A549 (cell line): ENCODE measurements around the gene FIBP. TPM values are rescaled to one million over a fixed set of nuclear protein-coding genes. Genes with fewer than 3 reads are reported as not detected.

Experiments
- ATAC-seq, 2 experiments: fragments of 200-7000 bp in 1 of 2; fragments of >200 bp in 1 of 2; cut with Nextera tagmentation in 1 of 2; cut with Tn5 transposase in 1 of 2; 3 replicates each; pipeline versions ENCODE4 v1.8.0 to v1.9.1; 2018 to 2020; ENCODE audit warnings: mild to moderate bottlenecking in 1 of 2, moderate library complexity in 1 of 2
- CTCF ChIA-PET: fragments of 300-600 bp; sonication (Branson Sonifier 250); formaldehyde crosslinking; extraction: SDS; loops from one replicate; lab custom pipeline; 2021; ENCODE audit warnings: antibody characterized with exemption, inconsistent platforms; lab: Yijun Ruan, JAX
- POLR2A ChIA-PET: fragments of 350-600 bp; formaldehyde crosslinking; extraction: SDS; loops from one replicate; lab custom pipeline; 2021; ENCODE audit warnings: antibody characterized with exemption, inconsistent platforms; lab: Yijun Ruan, JAX
- DNase-seq, 2 experiments: peaks; one replicate each; pipeline versions ENCODE4 v3.0.0 to v3.0.0-alpha.2; 2011 to 2016; ENCODE audit warnings: low read depth in 1 of 2, low spot score in 1 of 2
- FAIRE-seq: peaks from 2 replicates; lab custom pipeline; 2011; peaks lifted over from hg19 to GRCh38; lab: Jason Lieb, UNC
- H3K27ac ChIP-seq, 2 experiments: fragments of >200 bp; sonication (Bioruptor Twin); formaldehyde crosslinking; 3 replicates each; pipeline ENCODE4 v1.5.1; 2016 to 2017
- H3K4me1 ChIP-seq: fragments of >200 bp; sonication (Bioruptor Twin); formaldehyde crosslinking; 3 replicates; pipeline ENCODE4 v1.6.1; 2016
- H3K4me2 ChIP-seq: fragments of >200 bp; sonication (Bioruptor Twin); formaldehyde crosslinking; 3 replicates; pipeline ENCODE4 v1.6.1; 2016
- H3K4me3 ChIP-seq: fragments of >200 bp; sonication (Bioruptor Twin); formaldehyde crosslinking; 3 replicates; pipeline ENCODE4 v1.5.1; 2016
- H3K9me3 ChIP-seq: fragments of >200 bp; sonication (Bioruptor Twin); formaldehyde crosslinking; 3 replicates; pipeline ENCODE4 v1.6.1; 2016
- CBX2 ChIP-seq: fragments of 200-600 bp; sonication (generic); IDR thresholded peaks from 2 replicates; pipeline ENCODE4 v1.6.1; 2016; ENCODE audit warnings: low read depth, mild to moderate bottlenecking, borderline replicate concordance
- CHD4 ChIP-seq: fragments of 200-600 bp; sonication (generic); IDR thresholded peaks from 2 replicates; pipeline ENCODE4 v1.6.1; 2016; ENCODE audit warnings: antibody characterized with exemption, mild to moderate bottlenecking, borderline replicate concordance
- FOSB ChIP-seq: fragments of 250-450 bp; sonication (Bioruptor Pico); IDR thresholded peaks from 2 replicates; pipeline ENCODE4 v1.5.0; 2020; ENCODE audit warnings: mild to moderate bottlenecking, moderate library complexity
- FOSL2 ChIP-seq, 2 experiments: fragments of 450-650 bp in 1 of 2; fragments of >200 bp in 1 of 2; sonication (Bioruptor Twin) in 1 of 2; formaldehyde crosslinking; IDR thresholded peaks; 2 replicates each; pipeline versions ENCODE4 v1.5.0 to v1.6.1; 2016 to 2020; ENCODE audit warnings: mild to moderate bottlenecking in 1 of 2, moderate library complexity in 1 of 2
- HDAC2 ChIP-seq: fragments of 200-600 bp; sonication (generic); IDR thresholded peaks from 2 replicates; pipeline ENCODE4 v1.6.1; 2016
- HEYL ChIP-seq: fragments of 250-450 bp; sonication (Bioruptor Pico); IDR thresholded peaks from 2 replicates; pipeline ENCODE4 v1.8.0; 2021; ENCODE audit warnings: mild to moderate bottlenecking, moderate library complexity
- HMGXB4 ChIP-seq: fragments of 250-450 bp; sonication (Bioruptor Pico); IDR thresholded peaks from 2 replicates; pipeline ENCODE4 v1.5.0; 2021; ENCODE audit warnings: mild to moderate bottlenecking, moderate library complexity, borderline replicate concordance
- HOXB5 ChIP-seq: fragments of 250-450 bp; sonication (Bioruptor Pico); IDR thresholded peaks from 2 replicates; pipeline ENCODE4 v1.5.0; 2020; ENCODE audit warnings: mild to moderate bottlenecking, moderate library complexity
- KDM5A ChIP-seq: fragments of 200-600 bp; sonication (generic); IDR thresholded peaks from 2 replicates; pipeline ENCODE4 v1.6.1; 2016; ENCODE audit warnings: antibody characterized with exemption, mild to moderate bottlenecking
- PHF8 ChIP-seq: fragments of 200-600 bp; sonication (generic); IDR thresholded peaks from 2 replicates; pipeline ENCODE4 v1.6.1; 2016; ENCODE audit warnings: low read depth, mild to moderate bottlenecking, antibody characterized with exemption, moderate library complexity, borderline replicate concordance
- RARB ChIP-seq: fragments of 250-450 bp; sonication (Bioruptor Pico); IDR thresholded peaks from 2 replicates; pipeline ENCODE4 v1.8.0; 2021; ENCODE audit warnings: mild to moderate bottlenecking, moderate library complexity
- REST ChIP-seq: fragments of 200-600 bp; sonication (generic); IDR thresholded peaks from 2 replicates; pipeline ENCODE4 v1.6.1; 2016; ENCODE audit warnings: antibody characterized with exemption, mild to moderate bottlenecking, moderate library complexity
- RFX5 ChIP-seq: fragments of 450-650 bp; IDR thresholded peaks from 2 replicates; pipeline ENCODE4 v1.7.1; 2014; ENCODE audit warnings: antibody characterized with exemption, mild to moderate bottlenecking, moderate library complexity
- TFCP2L1 ChIP-seq: fragments of 250-450 bp; sonication (Bioruptor Pico); IDR thresholded peaks from 2 replicates; pipeline ENCODE4 v1.5.0; 2021; ENCODE audit warnings: mild to moderate bottlenecking
- ZFP36 ChIP-seq: fragments of 450-650 bp; IDR thresholded peaks from 2 replicates; pipeline ENCODE4 v1.6.1; 2014; ENCODE audit warnings: borderline replicate concordance; ENCODE audit not compliant: partially characterized antibody
- WGBS: methylation state at CpG from one replicate; pipeline ENCODE4 v1.1.6; 2017; ENCODE audit errors: missing lambda C conversion rate; 5-methylcytosine and 5-hydroxymethylcytosine counted together
- polyA plus RNA-seq, 4 experiments: library from polyadenylated mRNA; depleted of rRNA in 3 of 4; stranded (reverse); fragments of >200 nt; fragmentation: RNase III in 1 of 4; extraction: RNeasy Plus Mini Kit Qiagen cat#74134 plus additional on column Dnase treatment in 1 of 4; gene quantifications; 2 replicates in 3 of 4; 3 replicates in 1 of 4; pipeline ENCODE4 v1.2.3, GENCODE V29; 2011 to 2017

The FIBP gene
- polyA plus RNA-seq, 2 of the 4 experiments (the other 2 are of a cell fraction), result 60.4 to 72.2 TPM

- FAIRE-seq, result no peak
- Histone ChIP-seq H3K4me1 (peaks cover 62% of the 10 kb centered on the region), H3K27ac (peak overlapping the region; percentile 97), H3K4me3 (peak overlapping the region; percentile 93), H3K9me3 (no peaks in the 10 kb centered on the region), H3K4me2 (peak overlapping the region; percentile 90)
- TF ChIP-seq CBX2 (no peak), FOSB (CRISPR knock-in tag) (no peak; the same call in 1 of the 2 replicates), TFCP2L1 (peak; percentile 72; the same call in 1 of the 2 replicates), HMGXB4 (CRISPR knock-in tag) (peak; percentile 88), FOSL2 (IDR thresholded peaks at IDR 0.05) (no peak), FOSL2 (CRISPR knock-in tag; IDR thresholded peaks at IDR 0.05) (no peak), HOXB5 (CRISPR knock-in tag) (peak; percentile 25; the same call in 1 of the 2 replicates), HEYL (CRISPR knock-in tag) (no peak), REST (no peak), RFX5 (no peak), KDM5A (no peak), PHF8 (peak; percentile 28; the same call in 1 of the 2 replicates)
- no peak for DNase-seq
- ChIA-PET CTCF (interaction anchor here (0.6 to 31.6 kb wide), 6 partner anchors 5 to 487 kb away, joined by 3 to 618 read pairs (median 7); partner anchors contain the start of genes C11orf68, CCDC85B, DRAP1 and FIBP), POLR2A (interaction anchor here (0.7 to 5.7 kb wide), 8 partner anchors 8 to 165 kb away, joined by 3 to 43 read pairs (median 9); partner anchors contain the start of genes CCDC85B and FIBP)
- no peak for ATAC-seq
- WGBS, result 2% methylated on average over 25 of the region's 28 CpGs
Measured at GRCh38 chr11:65898656-65899355, 10.5 kb upstream of the FIBP start.

GRCh38 chr11:65897020-65897471 lies 8.8 kb upstream of the FIBP start:
- FAIRE-seq (no peak), ATAC-seq (no peak), DNase-seq (no peak)
- 76% methylated on average over 4 of the region's 4 CpGs for WGBS
- ChIA-PET POLR2A (interaction anchor here (1.3 to 4.7 kb wide), 2 partner anchors 8 to 14 kb away, joined by 3 to 36 read pairs; partner anchors contain the start of gene FIBP), CTCF (interaction anchor here (1.1 to 31.6 kb wide), 6 partner anchors 3 to 117 kb away, joined by 4 to 618 read pairs (median 9); partner anchors contain the start of genes C11orf68, CCDC85B, DRAP1 and FIBP)
- no peaks in the 10 kb centered on the region for H3K9me3 ChIP-seq
- H3K27ac ChIP-seq, result peak overlapping the region in 1 of 2 experiments; percentile 97; a peak in 3 of 6 replicates
- peaks cover 61% of the 10 kb centered on the region for H3K4me1 ChIP-seq
- no peak for TF ChIP-seq CHD4
- peak; percentile 74 for TF ChIP-seq ZFP36
- TF ChIP-seq RARB (CRISPR knock-in tag), result peak; percentile 88
- TF ChIP-seq TFCP2L1, result 0 out of 2 replicates have a peak, but pooled peaks have one; percentile 46
- no peak for TF ChIP-seq HDAC2
- H3K4me3 ChIP-seq, result no peak overlapping the region
- H3K4me2 ChIP-seq, result peak overlapping the region; percentile 90
